GM23338 (cell line): ENCODE results near the gene NEO1. TPM values are rescaled to one million over a fixed set of nuclear protein-coding genes. Genes with fewer than 3 reads are reported as not detected.

ENCODE experiments used
- ATAC-seq: fragments of 200-7000 bp; cut with Tn5 transposase; 3 replicates; pipeline ENCODE4 v1.9.1; 2020
- DNase-seq: peaks from one replicate; pipeline ENCODE4 v3.0.0-alpha.2; 2015; ENCODE audit warnings: low spot score
- H2AFZ ChIP-seq: fragments of 200-600 bp; sonication (generic); 2 replicates; pipeline ENCODE4 v1.8.0; 2016; ENCODE audit warnings: antibody characterized with exemption, mild to moderate bottlenecking, moderate library complexity
- H3F3A ChIP-seq: fragments of 200-600 bp; sonication (generic); replicated peaks from 2 replicates; pipeline ENCODE4 v1.8.0; 2017; ENCODE audit warnings: antibody characterized with exemption, mixed run types, low read depth
- H3K27ac ChIP-seq: fragments of 200-600 bp; sonication (generic); 2 replicates; pipeline ENCODE4 v1.6.1; 2016; ENCODE audit warnings: low read depth
- H3K27me3 ChIP-seq: fragments of 200-600 bp; sonication (generic); 2 replicates; pipeline ENCODE4 v1.8.0; 2016; ENCODE audit warnings: mild to moderate bottlenecking, mixed run types, moderate library complexity; ENCODE audit not compliant: insufficient read depth
- H3K36me3 ChIP-seq: fragments of 200-600 bp; sonication (generic); 2 replicates; pipeline ENCODE4 v1.8.0; 2016; ENCODE audit warnings: mild to moderate bottlenecking; ENCODE audit not compliant: insufficient read depth
- H3K4me1 ChIP-seq: fragments of 200-600 bp; sonication (generic); 2 replicates; pipeline ENCODE4 v1.8.0; 2016; ENCODE audit warnings: mild to moderate bottlenecking, moderate library complexity; ENCODE audit not compliant: insufficient read depth
- H3K4me2 ChIP-seq: fragments of 200-600 bp; sonication (generic); 2 replicates; pipeline ENCODE4 v1.7.1; 2017; ENCODE audit warnings: mixed run types
- H3K4me3 ChIP-seq: fragments of 200-600 bp; sonication (generic); 2 replicates; pipeline ENCODE4 v1.6.1; 2016; ENCODE audit warnings: mixed run types
- H3K79me2 ChIP-seq: fragments of 200-600 bp; sonication (generic); replicated peaks from 2 replicates; pipeline ENCODE4 v1.8.0; 2017; ENCODE audit warnings: mild to moderate bottlenecking; ENCODE audit not compliant: insufficient read depth
- H3K9me2 ChIP-seq: fragments of 200-600 bp; sonication (generic); 2 replicates; pipeline ENCODE4 v1.8.0; 2017; ENCODE audit not compliant: insufficient read depth
- H4K20me1 ChIP-seq: fragments of 200-600 bp; sonication (generic); replicated peaks from 2 replicates; pipeline ENCODE4 v1.8.0; 2017; ENCODE audit warnings: mild to moderate bottlenecking; ENCODE audit not compliant: insufficient read depth
- H3K27ac Mint-ChIP-seq: 2 replicates; pipeline ENCODE4 v1.8.0; 2020; ENCODE audit warnings: inconsistent platforms, mild to moderate bottlenecking, moderate library complexity, mixed read lengths
- H3K27me3 Mint-ChIP-seq: 3 replicates; pipeline ENCODE4 v1.8.0; 2022; ENCODE audit warnings: low read depth, mild to moderate bottlenecking, moderate library complexity, mixed read lengths, inconsistent platforms; ENCODE audit not compliant: insufficient read depth, poor library complexity
- H3K36me3 Mint-ChIP-seq: 3 replicates; pipeline ENCODE4 v1.8.0; 2021; ENCODE audit warnings: low read depth, mild to moderate bottlenecking, inconsistent platforms, moderate library complexity, mixed read lengths
- H3K4me1 Mint-ChIP-seq: 3 replicates; pipeline ENCODE4 v1.8.0; 2020; ENCODE audit warnings: mild to moderate bottlenecking, inconsistent platforms, mixed read lengths
- H3K4me3 Mint-ChIP-seq: 3 replicates; pipeline ENCODE4 v1.8.0; 2021; ENCODE audit warnings: moderate library complexity, mild to moderate bottlenecking, inconsistent platforms, mixed read lengths
- H3K9me3 Mint-ChIP-seq: 3 replicates; pipeline ENCODE4 v1.8.0; 2020; ENCODE audit warnings: moderate library complexity, mild to moderate bottlenecking, inconsistent platforms, mixed read lengths
- CREB1 ChIP-seq: fragments of 250-450 bp; sonication (Bioruptor Pico); IDR thresholded peaks from 2 replicates; pipeline ENCODE4 v1.5.0; 2020; ENCODE audit warnings: low read depth, mild to moderate bottlenecking, moderate library complexity
- EZH2 ChIP-seq: fragments of 200-600 bp; sonication (generic); IDR thresholded peaks from one replicate; pipeline ENCODE4 v1.8.0; 2017; ENCODE audit warnings: antibody characterized with exemption, mild to moderate bottlenecking, low read depth; ENCODE audit not compliant: unreplicated experiment
- EZH2phosphoT487 ChIP-seq: fragments of 200-600 bp; sonication (generic); IDR thresholded peaks from one replicate; pipeline ENCODE4 v1.8.1; 2018; ENCODE audit warnings: antibody characterized with exemption; ENCODE audit not compliant: unreplicated experiment
- JUNB ChIP-seq: IDR thresholded peaks from one replicate; pipeline ENCODE4 v1.6.1; 2016; ENCODE audit warnings: antibody characterized with exemption; ENCODE audit not compliant: unreplicated experiment
- NANOG ChIP-seq: IDR thresholded peaks from 2 replicates; pipeline ENCODE4 v1.6.1; 2016; ENCODE audit warnings: antibody characterized with exemption, borderline replicate concordance
- POLR2AphosphoS5 ChIP-seq: IDR thresholded peaks from 2 replicates; pipeline ENCODE4 v1.6.1; 2016; ENCODE audit warnings: antibody characterized with exemption, low read depth
- STAT1 ChIP-seq: IDR thresholded peaks from one replicate; pipeline ENCODE4 v1.6.1; 2016; ENCODE audit warnings: antibody characterized with exemption; ENCODE audit not compliant: unreplicated experiment
- ZNF114 ChIP-seq: fragments of 250-450 bp; sonication (Bioruptor Pico); IDR thresholded peaks from 2 replicates; pipeline ENCODE4 v1.5.0; 2020; ENCODE audit warnings: mild to moderate bottlenecking, moderate library complexity
- ZNF331 ChIP-seq: fragments of 250-450 bp; sonication (Bioruptor Pico); IDR thresholded peaks from 2 replicates; pipeline ENCODE4 v1.5.0; 2020; ENCODE audit warnings: low read depth, mild to moderate bottlenecking, moderate library complexity
- polyA plus RNA-seq: library from polyadenylated mRNA; unstranded; fragments of >200 nt; fragmentation: Nextera tagmentation; extraction: Ambion mirVana; gene quantifications from 2 replicates; pipeline ENCODE4 v1.2.1, GENCODE V29; 2016
- total RNA-seq: library from RNA; depleted of rRNA; stranded (reverse); fragments of >200 nt; shearing (Covaris generic); gene quantifications from 2 replicates; pipeline ENCODE4 v1.2.3, GENCODE V29; 2014
- TF ChIP-seq, protein P1 (sequence below): IDR thresholded peaks from one replicate; pipeline ENCODE4 v1.6.1; 2018; ENCODE audit warnings: antibody characterized with exemption; ENCODE audit not compliant: unreplicated experiment
- TF ChIP-seq, protein P2 (sequence below), 2 experiments: fragments of 200-600 bp in 1 of 2; sonication (generic) in 1 of 2; conservative IDR thresholded peaks; 2 replicates each; pipeline versions ENCODE4 v1.5.1 to v1.6.1; 2016 to 2017; ENCODE audit warnings: antibody characterized with exemption in 2 of 2, low read depth in 2 of 2, mild to moderate bottlenecking in 2 of 2, moderate library complexity in 1 of 2
- TF ChIP-seq, protein P3 (sequence below): IDR thresholded peaks from 2 replicates; pipeline ENCODE4 v1.6.1; 2016; ENCODE audit warnings: antibody characterized with exemption
- TF ChIP-seq, protein P4 (sequence below): fragments of 250-450 bp; sonication (Bioruptor Pico); IDR thresholded peaks from 2 replicates; pipeline ENCODE4 v1.5.0; 2020; ENCODE audit warnings: mild to moderate bottlenecking, moderate library complexity

Gene NEO1
- total and polyA plus RNA-seq, 2 experiments from 2014 or later = 8.4 to 45.8 TPM

DNA sequence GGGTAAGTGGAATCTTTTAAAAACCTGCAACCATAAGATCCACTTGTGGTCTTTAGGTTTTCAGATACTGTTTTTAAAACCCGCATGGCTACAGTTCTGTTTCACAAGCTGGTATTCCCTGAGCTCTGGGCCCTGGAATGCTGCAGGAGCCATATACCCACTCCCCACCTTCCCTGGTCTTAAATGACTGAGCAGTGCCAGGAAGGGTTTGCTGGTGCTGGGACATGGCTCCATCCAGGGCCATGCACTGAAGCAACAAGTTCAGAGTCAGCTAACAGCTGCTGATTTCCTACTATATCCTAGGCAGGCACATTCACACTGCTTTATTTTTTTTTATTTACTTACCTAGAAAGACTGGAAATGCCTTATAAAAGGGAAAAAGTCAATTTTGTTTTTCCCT, 239.2 kb downstream of the NEO1 start:
- Histone ChIP-seq H3K4me1 (no peaks in the 10 kb centered on the region), H3F3A (no peaks in the 10 kb centered on the region), H2AFZ (no peak overlapping the region), H3K79me2 (no peaks in the 10 kb centered on the region), H3K27me3 (no peaks in the 10 kb centered on the region), H4K20me1 (no peaks in the 10 kb centered on the region; the same call in 1 of the 2 replicates), H3K27ac (no peak overlapping the region), H3K4me3 (no peak overlapping the region), H3K4me2 (no peak overlapping the region), H3K9me2 (no peaks in the 10 kb centered on the region), H3K36me3 (0 out of 2 replicates have a peak, but pooled peaks cover 7% of the 10 kb centered on the region)
- no peak for DNase-seq
- Mint-ChIP-seq H3K27me3 (no peaks in the 10 kb centered on the region), H3K36me3 (peaks cover 28% of the 10 kb centered on the region), H3K27ac (no peak overlapping the region), H3K4me1 (no peaks in the 10 kb centered on the region), H3K4me3 (no peak overlapping the region), H3K9me3 (no peaks in the 10 kb centered on the region)
- no peak for ATAC-seq
- TF ChIP-seq EZH2 (no peak), ZNF331 (no peak), POLR2AphosphoS5 (no peak), NANOG (no peak), STAT1 (no peak), ZNF114 (no peak), EZH2phosphoT487 (no peak), CREB1 (no peak), JUNB (no peak)
- TF ChIP-seq, protein P1, sequence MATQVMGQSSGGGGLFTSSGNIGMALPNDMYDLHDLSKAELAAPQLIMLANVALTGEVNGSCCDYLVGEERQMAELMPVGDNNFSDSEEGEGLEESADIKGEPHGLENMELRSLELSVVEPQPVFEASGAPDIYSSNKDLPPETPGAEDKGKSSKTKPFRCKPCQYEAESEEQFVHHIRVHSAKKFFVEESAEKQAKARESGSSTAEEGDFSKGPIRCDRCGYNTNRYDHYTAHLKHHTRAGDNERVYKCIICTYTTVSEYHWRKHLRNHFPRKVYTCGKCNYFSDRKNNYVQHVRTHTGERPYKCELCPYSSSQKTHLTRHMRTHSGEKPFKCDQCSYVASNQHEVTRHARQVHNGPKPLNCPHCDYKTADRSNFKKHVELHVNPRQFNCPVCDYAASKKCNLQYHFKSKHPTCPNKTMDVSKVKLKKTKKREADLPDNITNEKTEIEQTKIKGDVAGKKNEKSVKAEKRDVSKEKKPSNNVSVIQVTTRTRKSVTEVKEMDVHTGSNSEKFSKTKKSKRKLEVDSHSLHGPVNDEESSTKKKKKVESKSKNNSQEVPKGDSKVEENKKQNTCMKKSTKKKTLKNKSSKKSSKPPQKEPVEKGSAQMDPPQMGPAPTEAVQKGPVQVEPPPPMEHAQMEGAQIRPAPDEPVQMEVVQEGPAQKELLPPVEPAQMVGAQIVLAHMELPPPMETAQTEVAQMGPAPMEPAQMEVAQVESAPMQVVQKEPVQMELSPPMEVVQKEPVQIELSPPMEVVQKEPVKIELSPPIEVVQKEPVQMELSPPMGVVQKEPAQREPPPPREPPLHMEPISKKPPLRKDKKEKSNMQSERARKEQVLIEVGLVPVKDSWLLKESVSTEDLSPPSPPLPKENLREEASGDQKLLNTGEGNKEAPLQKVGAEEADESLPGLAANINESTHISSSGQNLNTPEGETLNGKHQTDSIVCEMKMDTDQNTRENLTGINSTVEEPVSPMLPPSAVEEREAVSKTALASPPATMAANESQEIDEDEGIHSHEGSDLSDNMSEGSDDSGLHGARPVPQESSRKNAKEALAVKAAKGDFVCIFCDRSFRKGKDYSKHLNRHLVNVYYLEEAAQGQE = no peak
- TF ChIP-seq, protein P2, sequence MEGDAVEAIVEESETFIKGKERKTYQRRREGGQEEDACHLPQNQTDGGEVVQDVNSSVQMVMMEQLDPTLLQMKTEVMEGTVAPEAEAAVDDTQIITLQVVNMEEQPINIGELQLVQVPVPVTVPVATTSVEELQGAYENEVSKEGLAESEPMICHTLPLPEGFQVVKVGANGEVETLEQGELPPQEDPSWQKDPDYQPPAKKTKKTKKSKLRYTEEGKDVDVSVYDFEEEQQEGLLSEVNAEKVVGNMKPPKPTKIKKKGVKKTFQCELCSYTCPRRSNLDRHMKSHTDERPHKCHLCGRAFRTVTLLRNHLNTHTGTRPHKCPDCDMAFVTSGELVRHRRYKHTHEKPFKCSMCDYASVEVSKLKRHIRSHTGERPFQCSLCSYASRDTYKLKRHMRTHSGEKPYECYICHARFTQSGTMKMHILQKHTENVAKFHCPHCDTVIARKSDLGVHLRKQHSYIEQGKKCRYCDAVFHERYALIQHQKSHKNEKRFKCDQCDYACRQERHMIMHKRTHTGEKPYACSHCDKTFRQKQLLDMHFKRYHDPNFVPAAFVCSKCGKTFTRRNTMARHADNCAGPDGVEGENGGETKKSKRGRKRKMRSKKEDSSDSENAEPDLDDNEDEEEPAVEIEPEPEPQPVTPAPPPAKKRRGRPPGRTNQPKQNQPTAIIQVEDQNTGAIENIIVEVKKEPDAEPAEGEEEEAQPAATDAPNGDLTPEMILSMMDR (conservative IDR thresholded peaks at IDR 0.05; ENCODE audit: low read depth in 2 of 2) = no peak
- TF ChIP-seq, protein P3, sequence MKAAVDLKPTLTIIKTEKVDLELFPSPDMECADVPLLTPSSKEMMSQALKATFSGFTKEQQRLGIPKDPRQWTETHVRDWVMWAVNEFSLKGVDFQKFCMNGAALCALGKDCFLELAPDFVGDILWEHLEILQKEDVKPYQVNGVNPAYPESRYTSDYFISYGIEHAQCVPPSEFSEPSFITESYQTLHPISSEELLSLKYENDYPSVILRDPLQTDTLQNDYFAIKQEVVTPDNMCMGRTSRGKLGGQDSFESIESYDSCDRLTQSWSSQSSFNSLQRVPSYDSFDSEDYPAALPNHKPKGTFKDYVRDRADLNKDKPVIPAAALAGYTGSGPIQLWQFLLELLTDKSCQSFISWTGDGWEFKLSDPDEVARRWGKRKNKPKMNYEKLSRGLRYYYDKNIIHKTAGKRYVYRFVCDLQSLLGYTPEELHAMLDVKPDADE = no peak
- TF ChIP-seq, protein P4, sequence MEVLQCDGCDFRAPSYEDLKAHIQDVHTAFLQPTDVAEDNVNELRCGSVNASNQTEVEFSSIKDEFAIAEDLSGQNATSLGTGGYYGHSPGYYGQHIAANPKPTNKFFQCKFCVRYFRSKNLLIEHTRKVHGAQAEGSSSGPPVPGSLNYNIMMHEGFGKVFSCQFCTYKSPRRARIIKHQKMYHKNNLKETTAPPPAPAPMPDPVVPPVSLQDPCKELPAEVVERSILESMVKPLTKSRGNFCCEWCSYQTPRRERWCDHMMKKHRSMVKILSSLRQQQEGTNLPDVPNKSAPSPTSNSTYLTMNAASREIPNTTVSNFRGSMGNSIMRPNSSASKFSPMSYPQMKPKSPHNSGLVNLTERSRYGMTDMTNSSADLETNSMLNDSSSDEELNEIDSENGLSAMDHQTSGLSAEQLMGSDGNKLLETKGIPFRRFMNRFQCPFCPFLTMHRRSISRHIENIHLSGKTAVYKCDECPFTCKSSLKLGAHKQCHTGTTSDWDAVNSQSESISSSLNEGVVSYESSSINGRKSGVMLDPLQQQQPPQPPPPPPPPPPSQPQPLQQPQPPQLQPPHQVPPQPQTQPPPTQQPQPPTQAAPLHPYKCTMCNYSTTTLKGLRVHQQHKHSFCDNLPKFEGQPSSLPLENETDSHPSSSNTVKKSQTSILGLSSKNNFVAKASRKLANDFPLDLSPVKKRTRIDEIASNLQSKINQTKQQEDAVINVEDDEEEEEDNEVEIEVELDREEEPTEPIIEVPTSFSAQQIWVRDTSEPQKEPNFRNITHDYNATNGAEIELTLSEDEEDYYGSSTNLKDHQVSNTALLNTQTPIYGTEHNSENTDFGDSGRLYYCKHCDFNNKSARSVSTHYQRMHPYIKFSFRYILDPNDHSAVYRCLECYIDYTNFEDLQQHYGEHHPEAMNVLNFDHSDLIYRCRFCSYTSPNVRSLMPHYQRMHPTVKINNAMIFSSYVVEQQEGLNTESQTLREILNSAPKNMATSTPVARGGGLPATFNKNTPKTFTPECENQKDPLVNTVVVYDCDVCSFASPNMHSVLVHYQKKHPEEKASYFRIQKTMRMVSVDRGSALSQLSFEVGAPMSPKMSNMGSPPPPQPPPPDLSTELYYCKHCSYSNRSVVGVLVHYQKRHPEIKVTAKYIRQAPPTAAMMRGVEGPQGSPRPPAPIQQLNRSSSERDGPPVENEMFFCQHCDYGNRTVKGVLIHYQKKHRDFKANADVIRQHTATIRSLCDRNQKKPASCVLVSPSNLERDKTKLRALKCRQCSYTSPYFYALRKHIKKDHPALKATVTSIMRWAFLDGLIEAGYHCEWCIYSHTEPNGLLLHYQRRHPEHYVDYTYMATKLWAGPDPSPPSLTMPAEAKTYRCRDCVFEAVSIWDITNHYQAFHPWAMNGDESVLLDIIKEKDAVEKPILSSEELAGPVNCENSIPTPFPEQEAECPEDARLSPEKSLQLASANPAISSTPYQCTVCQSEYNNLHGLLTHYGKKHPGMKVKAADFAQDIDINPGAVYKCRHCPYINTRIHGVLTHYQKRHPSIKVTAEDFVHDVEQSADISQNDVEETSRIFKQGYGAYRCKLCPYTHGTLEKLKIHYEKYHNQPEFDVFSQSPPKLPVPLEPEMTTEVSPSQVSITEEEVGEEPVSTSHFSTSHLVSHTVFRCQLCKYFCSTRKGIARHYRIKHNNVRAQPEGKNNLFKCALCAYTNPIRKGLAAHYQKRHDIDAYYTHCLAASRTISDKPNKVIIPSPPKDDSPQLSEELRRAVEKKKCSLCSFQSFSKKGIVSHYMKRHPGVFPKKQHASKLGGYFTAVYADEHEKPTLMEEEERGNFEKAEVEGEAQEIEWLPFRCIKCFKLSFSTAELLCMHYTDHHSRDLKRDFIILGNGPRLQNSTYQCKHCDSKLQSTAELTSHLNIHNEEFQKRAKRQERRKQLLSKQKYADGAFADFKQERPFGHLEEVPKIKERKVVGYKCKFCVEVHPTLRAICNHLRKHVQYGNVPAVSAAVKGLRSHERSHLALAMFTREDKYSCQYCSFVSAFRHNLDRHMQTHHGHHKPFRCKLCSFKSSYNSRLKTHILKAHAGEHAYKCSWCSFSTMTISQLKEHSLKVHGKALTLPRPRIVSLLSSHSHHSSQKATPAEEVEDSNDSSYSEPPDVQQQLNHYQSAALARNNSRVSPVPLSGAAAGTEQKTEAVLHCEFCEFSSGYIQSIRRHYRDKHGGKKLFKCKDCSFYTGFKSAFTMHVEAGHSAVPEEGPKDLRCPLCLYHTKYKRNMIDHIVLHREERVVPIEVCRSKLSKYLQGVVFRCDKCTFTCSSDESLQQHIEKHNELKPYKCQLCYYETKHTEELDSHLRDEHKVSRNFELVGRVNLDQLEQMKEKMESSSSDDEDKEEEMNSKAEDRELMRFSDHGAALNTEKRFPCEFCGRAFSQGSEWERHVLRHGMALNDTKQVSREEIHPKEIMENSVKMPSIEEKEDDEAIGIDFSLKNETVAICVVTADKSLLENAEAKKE (CRISPR knock-in tag) = no peak
